H1 (cell line): ENCODE results near the gene SNX30. TPM values are rescaled to one million over a fixed set of nuclear protein-coding genes. Genes with fewer than 3 reads are reported as not detected.

Experiments
- CTCF ChIA-PET: fragments of 300-600 bp; sonication (Branson Sonifier 250); formaldehyde crosslinking; loops from one replicate; lab custom pipeline; 2021; ENCODE audit not compliant: partially characterized antibody; lab: Charles Lee
- POLR2A ChIA-PET: fragments of 300-600 bp; sonication (Branson Sonifier 250); formaldehyde crosslinking; loops from one replicate; lab custom pipeline; 2021; ENCODE audit warnings: inconsistent platforms; ENCODE audit not compliant: partially characterized antibody; lab: Charles Lee
- DNase-seq, 2 experiments: peaks; one replicate each; pipeline versions ENCODE4 v3.0.0 to v3.0.0-alpha.2; 2010 to 2022; ENCODE audit warnings: low spot score in 2 of 2, low read depth in 1 of 2, mixed read lengths in 1 of 2
- FAIRE-seq: peaks from 2 replicates; lab custom pipeline; 2011; peaks lifted over from hg19 to GRCh38; lab: Jason Lieb, UNC
- H2AFZ ChIP-seq: 2 replicates; pipeline ENCODE4 v1.8.1; 2012; ENCODE audit warnings: low read length, inconsistent platforms
- H2AK5ac ChIP-seq: 2 replicates; pipeline ENCODE4 v1.6.1; 2013; ENCODE audit warnings: low read depth, low read length
- H2BK120ac ChIP-seq: replicated peaks from 2 replicates; pipeline ENCODE3; 2013; ENCODE audit warnings: low read depth, low read length, inconsistent platforms
- H2BK12ac ChIP-seq: 2 replicates; pipeline ENCODE4 v1.6.1; 2013; ENCODE audit warnings: low read depth, low read length
- H2BK15ac ChIP-seq: 2 replicates; pipeline ENCODE4 v1.6.1; 2013; ENCODE audit warnings: low read length
- H2BK20ac ChIP-seq: 2 replicates; pipeline ENCODE4 v1.6.1; 2013; ENCODE audit warnings: low read length
- H2BK5ac ChIP-seq: 2 replicates; pipeline ENCODE4 v1.6.1; 2013; ENCODE audit warnings: low read depth, low read length
- H3K14ac ChIP-seq: 2 replicates; pipeline ENCODE4 v1.6.1; 2013; ENCODE audit warnings: inconsistent platforms; ENCODE audit not compliant: insufficient read length
- H3K18ac ChIP-seq: 2 replicates; pipeline ENCODE4 v1.6.1; 2013; ENCODE audit warnings: low read length; ENCODE audit errors: extremely low read depth
- H3K23ac ChIP-seq: 2 replicates; pipeline ENCODE4 v1.6.1; 2013; ENCODE audit warnings: inconsistent platforms; ENCODE audit not compliant: insufficient read length
- H3K23me2 ChIP-seq: 2 replicates; pipeline ENCODE4 v1.6.1; 2013; ENCODE audit warnings: low read depth, low read length
- H3K27ac ChIP-seq: 2 replicates; pipeline ENCODE4 v1.6.1; 2011; ENCODE audit warnings: low read depth, low read length, inconsistent platforms
- H3K27me3 ChIP-seq, 4 experiments: replicated peaks in 1 of 4; 1 replicate in 1 of 4; 2 replicates in 3 of 4; pipeline versions ENCODE4 v1.6.1 to v1.8.1; 2011 to 2013; ENCODE audit warnings: low read length in 3 of 4, mild to moderate bottlenecking in 3 of 4, inconsistent platforms in 2 of 4, mixed read lengths in 2 of 4, moderate library complexity in 1 of 4; ENCODE audit not compliant: control insufficient read depth in 3 of 4, insufficient read depth in 3 of 4; ENCODE audit errors: extremely low read depth in 1 of 4
- H3K36me3 ChIP-seq, 4 experiments: 2 replicates each; pipeline versions ENCODE4 v1.6.1 to v1.8.1; 2011 to 2013; ENCODE audit warnings: mild to moderate bottlenecking in 4 of 4, low read length in 3 of 4, moderate library complexity in 2 of 4, control low read depth in 1 of 4, inconsistent platforms in 1 of 4; ENCODE audit not compliant: insufficient read depth in 4 of 4, control insufficient read depth in 2 of 4
- H3K4ac ChIP-seq: replicated peaks from 2 replicates; pipeline ENCODE3; 2013; ENCODE audit warnings: low read length, low read depth, mixed read lengths, inconsistent platforms; ENCODE audit not compliant: insufficient read length
- H3K4me1 ChIP-seq, 4 experiments: replicated peaks in 1 of 4; 1 replicate in 1 of 4; 2 replicates in 3 of 4; pipeline versions ENCODE4 v1.6.1 to v1.8.1; 2011 to 2013; ENCODE audit warnings: low read length in 3 of 4, inconsistent platforms in 2 of 4, mixed read lengths in 1 of 4; ENCODE audit not compliant: insufficient read depth in 4 of 4, control insufficient read depth in 3 of 4
- H3K4me2 ChIP-seq, 2 experiments: 2 replicates each; pipeline versions ENCODE4 v1.6.1 to v1.8.1; 2011 to 2013; ENCODE audit warnings: low read depth in 2 of 2, low read length in 2 of 2, control low read depth in 1 of 2, inconsistent platforms in 1 of 2, mild to moderate bottlenecking in 1 of 2; ENCODE audit not compliant: insufficient read depth in 1 of 2
- H3K4me3 ChIP-seq, 4 experiments: fragments of 200-600, 300-600 bp in 1 of 4; sonication (generic), shearing (Covaris generic), sonication (Bioruptor Twin) in 1 of 4; 2 replicates each; pipeline versions ENCODE4 v1.5.1 to v1.8.1; 2011 to 2016; ENCODE audit warnings: low read length in 4 of 4, low read depth in 3 of 4, control low read depth in 2 of 4, inconsistent platforms in 2 of 4, mild to moderate bottlenecking in 2 of 4, mixed read lengths in 1 of 4, moderate library complexity in 1 of 4; ENCODE audit not compliant: insufficient read depth in 2 of 4; ENCODE audit errors: extremely low read depth in 1 of 4
- H3K56ac ChIP-seq: replicated peaks from 2 replicates; pipeline ENCODE3; 2013; ENCODE audit warnings: low read depth, mild to moderate bottlenecking, mixed read lengths, low read length, inconsistent platforms; ENCODE audit not compliant: insufficient read length
- H3K79me1 ChIP-seq: 2 replicates; pipeline ENCODE4 v1.6.1; 2013; ENCODE audit warnings: low read depth, low read length, control low read depth
- H3K79me2 ChIP-seq, 2 experiments: 2 replicates each; pipeline versions ENCODE4 v1.6.1 to v1.8.1; 2012 to 2013; ENCODE audit warnings: low read length in 2 of 2, mild to moderate bottlenecking in 2 of 2, inconsistent platforms in 1 of 2; ENCODE audit not compliant: insufficient read depth in 2 of 2, control insufficient read depth in 1 of 2
- H3K9ac ChIP-seq, 4 experiments: replicated peaks in 1 of 4; 1 replicate in 1 of 4; 2 replicates in 3 of 4; pipeline versions ENCODE4 v1.6.1 to v1.8.1; 2011 to 2013; ENCODE audit warnings: low read depth in 3 of 4, low read length in 3 of 4, control low read depth in 2 of 4, mild to moderate bottlenecking in 2 of 4, moderate library complexity in 2 of 4, inconsistent platforms in 1 of 4; ENCODE audit errors: extremely low read depth in 1 of 4
- H3K9me3 ChIP-seq, 2 experiments: 2 replicates each; pipeline versions ENCODE4 v1.6.1 to v1.8.1; 2012 to 2013; ENCODE audit warnings: mild to moderate bottlenecking in 2 of 2, moderate library complexity in 2 of 2, control low read depth in 1 of 2, inconsistent platforms in 1 of 2, low read depth in 1 of 2, low read length in 1 of 2, mixed read lengths in 1 of 2; ENCODE audit not compliant: insufficient read depth in 2 of 2
- H4K20me1 ChIP-seq, 2 experiments: replicated peaks in 1 of 2; 2 replicates each; pipeline versions ENCODE3 to v1.8.1; 2011 to 2013; ENCODE audit warnings: inconsistent platforms in 2 of 2, low read length in 2 of 2, mild to moderate bottlenecking in 1 of 2; ENCODE audit not compliant: insufficient read depth in 2 of 2, control insufficient read depth in 1 of 2
- H4K5ac ChIP-seq: 2 replicates; pipeline ENCODE4 v1.6.1; 2013; ENCODE audit warnings: low read length, low read depth, mixed read lengths, inconsistent platforms; ENCODE audit not compliant: insufficient read length
- H4K8ac ChIP-seq: 2 replicates; pipeline ENCODE4 v1.8.0; 2013; ENCODE audit warnings: mild to moderate bottlenecking, moderate library complexity, low read length, inconsistent platforms; ENCODE audit not compliant: insufficient read depth; ENCODE audit errors: extremely low read depth
- H4K91ac ChIP-seq: replicated peaks from 2 replicates; pipeline ENCODE3; 2013; ENCODE audit warnings: low read length, mixed read lengths, inconsistent platforms; ENCODE audit not compliant: insufficient read length
- ASH2L ChIP-seq: fragments of 200-600, 300-600 bp; sonication (generic); IDR thresholded peaks from one replicate; pipeline ENCODE4 v1.7.1; 2017; ENCODE audit warnings: low read length
- ATF3 ChIP-seq: IDR thresholded peaks from 2 replicates; pipeline ENCODE4 v1.6.1; 2011; ENCODE audit warnings: low read depth, mild to moderate bottlenecking, low read length; ENCODE audit not compliant: insufficient read depth
- CREB1 ChIP-seq: IDR thresholded peaks from 2 replicates; pipeline ENCODE4 v1.6.1; 2012; ENCODE audit warnings: inconsistent platforms
- HDAC2 ChIP-seq, 2 experiments: fragments of 300-600 bp in 1 of 2; sonication (generic) in 1 of 2; IDR thresholded peaks; 2 replicates each; pipeline ENCODE4 v1.6.1; 2011 to 2012; ENCODE audit warnings: low read depth in 2 of 2, low read length in 2 of 2, mild to moderate bottlenecking in 2 of 2, moderate library complexity in 2 of 2, borderline replicate concordance in 1 of 2, inconsistent platforms in 1 of 2
- KDM4A ChIP-seq: IDR thresholded peaks from one replicate; pipeline ENCODE4 v1.7.1; 2012; ENCODE audit warnings: low read depth, mild to moderate bottlenecking, moderate library complexity, low read length, inconsistent platforms; ENCODE audit not compliant: severe bottlenecking
- NANOG ChIP-seq: IDR thresholded peaks from 2 replicates; pipeline ENCODE4 v1.6.1; 2011; ENCODE audit warnings: low read length, low read depth, mild to moderate bottlenecking, inconsistent platforms; ENCODE audit not compliant: insufficient read depth, poor library complexity, severe bottlenecking
- SIN3A ChIP-seq, 2 experiments: IDR thresholded peaks in 1 of 2; conservative IDR thresholded peaks in 1 of 2; 2 replicates each; pipeline ENCODE4 v1.6.1; 2011 to 2012; ENCODE audit warnings: low read length in 2 of 2, improper control_type of control experiment in 1 of 2, low read depth in 1 of 2, mild to moderate bottlenecking in 1 of 2
- ZNF274 ChIP-seq: IDR thresholded peaks from 2 replicates; pipeline ENCODE4 v1.7.0; 2012; ENCODE audit warnings: low read length, borderline replicate concordance; ENCODE audit errors: extremely low read depth
- WGBS, 2 experiments: shearing (Covaris generic) in 1 of 2; methylation state at CpG; one replicate each; pipeline versions ENCODE4 v1.1.6 to v1.1.7; 2013 to 2015; ENCODE audit warnings: low lambda C conversion rate in 2 of 2, mixed read lengths in 2 of 2, inconsistent platforms in 1 of 2, low coverage in 1 of 2, missing lambda C conversion rate in 1 of 2; ENCODE audit not compliant: insufficient replicate concordance in 2 of 2, insufficient coverage in 1 of 2, insufficient read length in 1 of 2; ENCODE audit errors: extremely low coverage in 1 of 2, missing lambda C conversion rate in 1 of 2; 5-methylcytosine and 5-hydroxymethylcytosine counted together
- polyA plus RNA-seq, 7 experiments: library from polyadenylated mRNA; depleted of rRNA in 3 of 7; stranded (reverse) in 5 of 7; unstranded in 2 of 7; fragments of >200 nt in 5 of 7; fragments of 200-250 nt in 2 of 7; gene quantifications; 1 replicate in 5 of 7; 2 replicates in 1 of 7; 4 replicates in 1 of 7; pipeline versions ENCODE4 v1.2.1 to v1.2.3, GENCODE V29; 2011 to 2013; ENCODE audit warnings: missing spikeins in 2 of 7, mixed read lengths in 2 of 7
- total RNA-seq: library from RNA; stranded (reverse); fragmentation: NEBNext Ultra II Directional; extraction: Animal tissue kit (Norgen Biotek cat#: 25700); gene quantifications from 2 replicates; pipeline ENCODE4 v1.2.1, GENCODE V29; 2021

SNX30 gene
- total and polyA plus RNA-seq, 2 of the 8 experiments (the other 6 are each of a cell fraction or from before 2014, with no cell fraction given), result 4.0 to 12.2 TPM

GRCh38 chr9:112836394-112836793 is 85.8 kb downstream of the SNX30 start:
- FAIRE-seq, result no peak
- Histone ChIP-seq H3K23ac (no peak overlapping the region), H2AFZ (no peak overlapping the region), H3K9me3 (no peaks in the 10 kb centered on the region), H3K56ac (no peak overlapping the region), H3K79me1 (no peaks in the 10 kb centered on the region), H3K23me2 (no peaks in the 10 kb centered on the region; the same call in 1 of the 2 replicates), H4K5ac (no peak overlapping the region), H3K27ac (no peak overlapping the region), H4K91ac (no peak overlapping the region), H2BK5ac (no peak overlapping the region), H3K4ac (no peak overlapping the region), H3K14ac (no peak overlapping the region), H2BK20ac (no peak overlapping the region), H2BK12ac (no peak overlapping the region), H3K9ac (no peak overlapping the region), H2AK5ac (no peak overlapping the region), H3K79me2 (no peaks in the 10 kb centered on the region), H3K4me1 (peaks cover 0 to 3% (median 0%) of the 10 kb centered on the region in 4 experiments; a peak in 1 of 7 replicates), H3K4me3 (no peak overlapping the region), H4K20me1 (no peaks in the 10 kb centered on the region), H3K4me2 (no peak overlapping the region), H3K18ac (no peak overlapping the region), H2BK120ac (no peak overlapping the region), H4K8ac (no peak overlapping the region), H3K27me3 (no peaks in the 10 kb centered on the region), H2BK15ac (no peak overlapping the region), H3K36me3 (peaks cover 0 to 17% (median 0%) of the 10 kb centered on the region in 4 experiments; a peak in 2 of 8 replicates)
- TF ChIP-seq CREB1 (no peak), KDM4A (no peak), ASH2L (no peak), NANOG (no peak), SIN3A (conservative IDR thresholded peaks at IDR 0.05 in 1 of 2, IDR thresholded peaks at IDR 0.05 in 1 of 2; ENCODE audit: low read depth in 1 of 2, low read length in 2 of 2) (no peak), HDAC2 (IDR thresholded peaks at IDR 0.05; ENCODE audit: borderline replicate concordance in 1 of 2, low read depth in 2 of 2, low read length in 2 of 2) (no peak), ATF3 (no peak), ZNF274 (no peak)
- WGBS, 2 experiments, result 80% methylated on average over 3 of the region's 3 CpGs; no CpG with 5 or more reads in 1 of the 2 experiments
- DNase-seq, result no peak
- CTCF ChIA-PET, result interaction anchor here (0.5 to 3.2 kb wide), 5 partner anchors 9 to 75 kb away, joined by 3 to 17 read pairs (median 4); no protein-coding TSS in a partner anchor
- POLR2A ChIA-PET, result no interaction called here
